ENCODE measurements around the gene PSMB8. TPM values are rescaled to one million over a fixed set of nuclear protein-coding genes. Genes with fewer than 3 reads are reported as not detected.
A peak's percentile ranks its signal among the peaks of the same experiment; 100 is the strongest.

Gene PSMB8
- total and polyA plus RNA-seq, 12 donors, result 8.5 to 127 (median 13.6) TPM

GRCh38 chr6:32830017-32830416 is 13.8 kb downstream of the PSMB8 start:
- Histone ChIP-seq H3K4me1 (peaks cover 0 to 22% (median 0%) of the 10 kb centered on the region in 9 donors), H3K4me3 (no peak overlapping the region), H3K27me3 (no peaks in the 10 kb centered on the region), H3K9me3 (no peaks in the 10 kb centered on the region), H3K27ac (no peak overlapping the region), H3K36me3 (peaks cover 0 to 83% (median 16%) of the 10 kb centered on the region in 9 donors)
- TF ChIP-seq CTCF (IDR thresholded peaks at IDR 0.05), result no peak
- intact Hi-C loops (cut with DNase I), result loop anchor here in 2 of 10 donors (5.0 kb wide), 2 partner anchors 37 to 42 kb away; no protein-coding TSS in a partner anchor
- DNase-seq (no peak), ATAC-seq (no peak)
- 92 to 93% methylated on average over 5 of the region's 5 CpGs for WGBS, 2 donors

- TF ChIP-seq CTCF (IDR thresholded peaks at IDR 0.05), result no peak
- no peak overlapping the region for H3K4me3 ChIP-seq
- H3K9me3 ChIP-seq, result no peaks in the 10 kb centered on the region
- no peak overlapping the region for H3K27ac ChIP-seq
- H3K27me3 ChIP-seq, result no peaks in the 10 kb centered on the region
- no peak for DNase-seq
- WGBS, 2 donors, result 73 to 83% methylated on average over 7 of the region's 7 CpGs
- peaks cover 0 to 77% (median 15%) of the 10 kb centered on the region in 9 donors for H3K36me3 ChIP-seq
- ATAC-seq, result no peak
- intact Hi-C loops (cut with DNase I), result loop anchor here in 7 of 10 donors (5.0 kb wide), 2 partner anchors 33 to 38 kb away; no protein-coding TSS in a partner anchor
- H3K4me1 ChIP-seq, result peaks cover 0 to 19% (median 0%) of the 10 kb centered on the region in 9 donors
Measured at GRCh38 chr6:32829495-32829894, 14.4 kb downstream of the PSMB8 start.

- peaks cover 0 to 19% (median 0%) of the 10 kb centered on the region in 9 donors for H3K4me1 ChIP-seq
- H3K27ac ChIP-seq, result peak overlapping the region in 2 of 10 donors; percentile 49 to 52
- no peaks in the 10 kb centered on the region for H3K27me3 ChIP-seq
- intact Hi-C loops (cut with DNase I), result loop anchor here in 7 of 10 donors (5.0 kb wide), 2 partner anchors 35 to 40 kb away; no protein-coding TSS in a partner anchor
- no peak overlapping the region for H3K4me3 ChIP-seq
- 77 to 86% methylated on average over 3 of the region's 3 CpGs for WGBS, 2 donors
- TF ChIP-seq CTCF (IDR thresholded peaks at IDR 0.05), result no peak
- DNase-seq (no peak), ATAC-seq (no peak)
- no peaks in the 10 kb centered on the region for H3K9me3 ChIP-seq
- peaks cover 0 to 53% (median 10%) of the 10 kb centered on the region in 9 donors for H3K36me3 ChIP-seq
Measured at GRCh38 chr6:32827025-32827424, 16.8 kb downstream of the PSMB8 start.

GRCh38 chr6:32825966-32826365 is 17.9 kb downstream of the PSMB8 start:
- peaks cover 0 to 22% (median 0%) of the 10 kb centered on the region in 9 donors for H3K4me1 ChIP-seq
- intact Hi-C loops (cut with DNase I), result loop anchor here in 7 of 10 donors (5.0 kb wide), 2 partner anchors 36 to 41 kb away; no protein-coding TSS in a partner anchor
- TF ChIP-seq CTCF (IDR thresholded peaks at IDR 0.05), result peak in 8 of 9 donors; percentile 24 to 62 (median 57)
- 48 to 50% methylated on average over 2 of the region's 2 CpGs for WGBS, 2 donors
- peaks cover 0 to 42% (median 10%) of the 10 kb centered on the region in 9 donors for H3K36me3 ChIP-seq
- no peaks in the 10 kb centered on the region for H3K27me3 ChIP-seq
- peak overlapping the region in 6 of 10 donors; percentile 0 to 57 (median 49) for H3K27ac ChIP-seq
- ATAC-seq (peak in 7 of 8 donors; percentile 34 to 89 (median 69)), DNase-seq (no peak)
- H3K9me3 ChIP-seq, result no peaks in the 10 kb centered on the region
- H3K4me3 ChIP-seq, result no peak overlapping the region

Data from heart right ventricle (tissue), 16 donors.